Muscle of arm (tissue), 14 donors: ENCODE measurements around the gene THOC2. TPM values are rescaled to one million over a fixed set of nuclear protein-coding genes. Genes with fewer than 3 reads are reported as not detected.
"Not testable (repeated sequence)": the region's sequence is repeated elsewhere in the genome, so short reads cannot be mapped to it uniquely, and the experiment has no call there.

Experiments
- DNase-seq: peaks from one replicate; pipeline ENCODE4 v3.0.0-alpha.2; 2013
- long read RNA-seq, 11 donors: transcript quantifications; one replicate each; lab custom pipeline, GENCODE V29; 2026
- polyA plus RNA-seq, 12 donors: library from polyadenylated mRNA; unstranded; fragments of 120-200 nt; gene quantifications; one replicate each; pipeline ENCODE4 v1.2.1, GENCODE V29; 2013; ENCODE audit not compliant: insufficient read length in 12 of 12

Gene THOC2
- 100 to 1,000 TPM in 2 of 12 donors, 10 to 100 TPM in 9, not detected in 1; 46.1 to 127 (median 72.9) TPM for polyA plus RNA-seq
- long read RNA-seq, donor 1, transcript THOC2-211 (3 exons, 689 nt): major isoform, 8 of 34 reads
- long read RNA-seq, donor 1, partial matches to known transcripts: 22 of 34 reads
- long read RNA-seq, donor 1, other reads (novel, unspliced or antisense): 0 of 34 reads
- long read RNA-seq, donor 2, partial matches to known transcripts: 8 of 17 reads
- long read RNA-seq, donor 2, other reads (novel, unspliced or antisense): 0 of 17 reads
- long read RNA-seq, donor 3, partial matches to known transcripts: 5 of 10 reads
- long read RNA-seq, donor 3, other reads (novel, unspliced or antisense): 0 of 10 reads
- long read RNA-seq, donor 4, partial matches to known transcripts: 0 of 3 reads
- long read RNA-seq, donor 4, other reads (novel, unspliced or antisense): 0 of 3 reads
- long read RNA-seq, donor 5, transcript THOC2-211 (3 exons, 689 nt): major isoform, 7 of 27 reads
- long read RNA-seq, donor 5, partial matches to known transcripts: 14 of 27 reads
- long read RNA-seq, donor 5, other reads (novel, unspliced or antisense): 0 of 27 reads
- long read RNA-seq, donor 6, partial matches to known transcripts: 0 of 1 reads
- long read RNA-seq, donor 6, other reads (novel, unspliced or antisense): 0 of 1 reads
- long read RNA-seq, donor 7, partial matches to known transcripts: 0 of 3 reads
- long read RNA-seq, donor 7, other reads (novel, unspliced or antisense): 0 of 3 reads
- long read RNA-seq, donor 8, partial matches to known transcripts: 18 of 23 reads
- long read RNA-seq, donor 8, other reads (novel, unspliced or antisense): 0 of 23 reads
- long read RNA-seq, donor 9: 0 reads
- long read RNA-seq, donor 10, partial matches to known transcripts: 5 of 9 reads
- long read RNA-seq, donor 10, other reads (novel, unspliced or antisense): 0 of 9 reads
- long read RNA-seq, donor 11, transcript THOC2-211 (3 exons, 689 nt): major isoform, 5 of 10 reads
- long read RNA-seq, donor 11, transcript THOC2-214 (2 exons, 398 nt): major isoform, 5 of 10 reads
- long read RNA-seq, donor 11, partial matches to known transcripts: 0 of 10 reads
- long read RNA-seq, donor 11, other reads (novel, unspliced or antisense): 0 of 10 reads

DNA sequence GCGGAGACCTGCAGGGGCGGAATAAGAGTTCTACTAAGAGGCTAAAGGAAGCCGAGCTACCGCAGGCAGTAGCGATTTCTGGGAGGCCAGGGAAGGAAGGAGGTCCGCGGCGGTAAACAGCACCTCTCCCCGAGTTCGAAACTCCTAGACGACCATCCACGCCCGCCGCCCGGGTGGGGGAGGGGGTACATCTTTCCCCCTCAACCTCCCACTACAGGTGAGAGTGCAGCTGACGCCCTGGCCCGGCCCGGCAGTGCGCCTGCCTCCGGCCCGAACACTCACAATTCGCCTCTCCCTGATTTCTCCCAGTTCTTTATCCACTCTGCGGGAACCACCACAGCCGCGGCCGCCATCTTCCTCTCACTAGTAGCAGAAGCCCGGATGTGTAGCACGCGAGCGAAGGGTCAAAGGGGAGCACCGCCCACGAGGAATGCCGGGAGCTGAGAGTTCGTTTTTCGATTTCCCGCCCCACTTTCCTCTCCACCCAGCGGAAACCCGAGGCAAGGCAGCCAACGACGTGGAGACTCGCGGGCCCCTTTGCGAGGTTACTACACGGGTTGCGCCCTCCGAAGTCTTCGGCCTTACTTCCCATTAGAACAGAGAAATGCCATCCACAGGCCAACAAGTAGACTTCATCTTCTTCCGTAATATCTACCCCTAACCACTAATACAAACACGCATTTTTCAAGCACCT, at the start of gene THOC2:
THOC2 (minus strand) TSS at position 383 of the 694 bp plus-strand sequence; CDS start at position 353, 30 bp downstream.
- peak; percentile 86 for DNase-seq

- not testable (repeated sequence) for DNase-seq
These were observed 48.9 kb upstream of the THOC2 start for GRCh38 chrX:123781786-123782185.

DNA sequence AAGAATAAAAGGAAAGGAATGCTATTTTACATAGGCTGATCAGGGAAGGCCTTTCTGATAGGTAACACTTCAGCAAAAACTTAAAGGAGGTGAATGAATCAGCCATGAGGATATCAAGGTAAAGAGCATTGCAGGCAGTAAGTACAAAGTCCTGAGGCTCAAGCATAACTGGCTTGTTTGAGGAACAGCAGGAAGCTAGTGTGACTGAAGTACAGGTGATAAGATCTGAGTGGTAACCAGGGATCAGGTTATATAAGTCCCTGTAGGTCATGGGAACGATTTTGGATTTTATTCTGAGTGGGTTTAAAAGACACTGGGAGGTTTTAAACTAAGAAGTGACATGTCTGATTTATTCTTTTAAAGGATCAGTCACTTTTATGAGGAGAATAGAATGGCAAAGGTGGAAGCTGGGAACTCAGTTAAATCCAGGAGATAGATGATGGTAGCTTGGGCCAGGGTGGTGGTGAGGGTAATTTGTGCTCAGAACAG, 47.1 kb upstream of the THOC2 start:
- no peak for DNase-seq

DNA sequence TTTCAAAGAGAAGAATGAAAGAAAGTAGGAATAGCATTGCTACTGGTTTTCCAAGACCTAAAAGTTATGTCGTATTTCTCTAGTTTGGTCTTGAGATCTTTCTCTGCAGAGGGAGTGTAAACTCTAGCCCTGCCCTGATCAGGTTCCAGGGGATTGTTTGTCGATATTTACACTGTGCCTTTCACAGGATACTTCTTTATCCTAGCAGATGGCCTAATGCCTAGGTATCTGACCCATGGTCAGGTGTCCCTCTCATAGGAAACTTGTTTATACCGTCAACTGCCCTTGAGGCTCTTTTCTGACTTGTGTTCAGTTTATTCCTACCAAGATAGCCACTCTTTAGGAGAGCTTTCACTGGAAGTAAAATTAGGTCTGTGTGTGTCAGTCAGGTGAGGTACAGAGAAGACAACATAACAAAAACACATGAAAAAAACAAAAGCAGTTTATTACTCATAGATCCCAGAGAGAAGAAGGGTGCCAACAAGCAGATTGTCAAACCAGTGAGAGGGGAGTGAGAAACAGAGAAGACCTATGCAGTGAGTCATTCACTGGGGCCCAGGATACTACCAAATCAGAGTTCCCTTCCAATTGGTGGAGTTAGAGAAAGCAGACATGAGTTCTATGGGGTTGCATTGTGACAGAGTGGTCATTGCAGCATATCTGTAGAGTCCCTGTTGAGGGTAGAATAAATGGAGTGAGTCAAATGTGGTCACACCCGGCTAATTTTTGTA, 40.6 kb upstream of the THOC2 start:
- DNase-seq: no peak

DNA sequence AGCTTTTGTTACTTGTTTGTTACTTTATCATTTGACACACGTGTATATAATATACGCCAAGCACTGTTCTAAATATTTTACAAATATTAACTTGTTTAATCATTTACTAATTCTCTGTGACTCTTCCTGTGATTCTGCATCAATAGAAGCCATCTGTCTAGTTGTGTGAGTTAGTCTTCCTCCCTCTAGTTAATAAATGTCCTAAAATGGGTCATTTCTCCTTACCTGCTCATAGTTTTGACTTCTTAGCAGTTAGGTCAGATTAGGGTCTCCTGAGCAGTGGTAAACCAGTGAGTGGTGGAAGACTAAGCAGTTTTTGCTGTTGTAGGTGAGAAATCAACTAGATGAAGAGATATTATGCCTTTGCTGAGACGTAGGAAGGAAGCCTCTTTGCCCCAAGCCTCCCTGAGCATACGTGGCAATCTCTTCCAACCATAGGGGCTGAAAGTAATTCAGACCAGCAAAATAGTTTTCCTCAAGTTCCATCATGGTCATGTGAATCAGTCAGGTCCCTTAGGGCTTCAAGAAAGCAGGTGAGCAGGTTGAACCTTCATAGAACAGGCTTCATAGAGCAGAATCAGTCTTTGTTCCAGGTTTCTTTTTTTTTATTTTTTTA, 38.7 kb upstream of the THOC2 start:
- no peak for DNase-seq

- DNase-seq: peak; percentile 87
These were observed 32.4 kb upstream of the THOC2 start for GRCh38 chrX:123764967-123765871.

- not testable (repeated sequence) for DNase-seq
These were observed 27.0 kb upstream of the THOC2 start for GRCh38 chrX:123759849-123760248.

DNA sequence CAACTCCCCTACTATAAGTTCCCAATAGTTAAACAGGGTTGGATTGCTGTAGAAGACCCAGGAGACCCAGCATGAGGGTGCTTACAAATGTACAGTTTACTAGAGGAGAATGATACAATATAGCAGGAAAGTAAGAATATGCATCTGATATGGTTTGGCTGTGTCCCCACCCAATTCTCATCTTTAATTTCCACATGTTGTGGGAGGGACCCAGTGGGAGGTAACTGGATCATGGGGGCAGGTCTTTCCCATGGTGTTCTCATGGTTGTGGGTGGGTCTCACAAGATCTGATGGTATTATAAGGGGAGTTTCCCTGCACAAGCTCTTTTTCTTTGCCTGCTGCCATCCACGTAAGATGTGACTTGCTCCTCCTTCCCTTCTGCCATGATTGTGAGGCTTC, 24.9 kb upstream of the THOC2 start:
- DNase-seq: not testable (repeated sequence)

- DNase-seq: peak; percentile 57
These were observed 23.5 kb upstream of the THOC2 start for GRCh38 chrX:123756320-123756719.

GRCh38 chrX:123755107-123755506, 22.3 kb upstream of the THOC2 start:
- DNase-seq: no peak

DNA sequence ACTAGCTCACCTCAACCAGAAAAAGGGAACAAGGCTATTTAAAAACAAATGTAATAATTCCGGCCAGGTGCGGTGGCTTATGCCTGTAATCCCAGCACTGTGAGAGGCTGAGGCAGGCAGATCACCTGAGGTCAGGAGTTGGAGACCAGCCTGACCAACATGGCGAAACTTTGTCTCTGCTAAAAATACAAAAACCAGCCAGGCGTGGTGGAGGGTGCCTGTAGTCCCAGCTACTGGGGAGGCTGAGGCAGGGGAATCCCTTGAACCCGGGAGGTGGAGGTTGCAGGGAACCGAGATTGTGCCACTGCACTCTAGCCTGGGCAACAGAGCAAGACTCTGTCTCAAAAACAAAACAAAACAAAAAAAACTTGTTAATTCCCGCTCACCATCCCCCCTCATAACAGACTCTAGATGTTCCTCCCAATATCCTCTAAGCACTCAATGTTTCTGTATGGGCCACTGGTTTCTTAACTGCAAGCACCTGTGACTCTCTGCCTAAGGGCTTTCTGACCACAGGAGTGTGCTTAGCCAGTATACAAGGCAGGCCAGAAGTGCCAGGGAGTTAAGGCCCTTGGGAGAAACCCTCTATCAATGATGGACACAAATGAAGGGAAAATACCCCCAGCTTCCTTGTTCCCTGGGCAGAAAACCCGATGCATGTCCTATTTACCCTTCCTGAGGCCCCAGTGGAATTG, 21.0 kb upstream of the THOC2 start:
- DNase-seq: no peak

DNA sequence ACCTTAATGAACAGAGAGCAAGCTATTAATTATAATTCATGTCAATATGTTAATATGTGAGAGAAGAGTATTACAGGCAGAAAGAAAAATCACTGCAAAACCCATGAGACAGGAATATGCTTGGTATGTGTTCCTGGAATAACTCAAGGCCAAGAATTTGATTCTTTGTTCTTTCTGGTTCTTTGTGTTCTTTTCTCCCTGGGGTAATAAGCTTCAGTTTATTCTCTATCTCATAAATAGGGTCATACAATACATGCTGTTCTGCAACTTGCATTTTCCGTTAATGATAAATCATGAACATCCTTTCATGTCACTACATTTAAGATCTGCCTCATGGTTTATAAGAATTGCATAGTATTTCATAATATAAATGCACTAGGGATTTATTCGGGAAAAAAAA, 16.8 kb upstream of the THOC2 start:
- no peak for DNase-seq

DNA sequence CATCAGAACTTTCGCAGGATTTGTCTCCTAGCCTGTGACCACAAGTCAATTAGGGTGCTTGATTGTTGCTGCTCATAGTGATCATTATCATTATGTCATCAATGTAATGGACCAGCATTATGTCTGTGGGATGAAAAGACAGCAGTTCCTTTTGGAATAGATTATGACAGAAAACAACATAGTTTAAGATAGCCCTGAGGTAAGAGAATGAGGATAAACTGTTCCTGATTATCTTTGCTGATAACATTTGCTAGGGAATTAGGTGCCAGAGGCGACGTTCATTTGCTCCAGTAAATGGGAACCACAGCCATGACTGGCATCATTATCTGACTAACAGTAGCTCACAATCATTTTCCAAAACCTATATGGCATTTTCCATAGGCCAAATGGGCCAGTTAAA, 12.7 kb upstream of the THOC2 start:
- DNase-seq: no peak

- no peak for DNase-seq
These were observed 10.5 kb upstream of the THOC2 start for GRCh38 chrX:123743312-123743711.

DNA sequence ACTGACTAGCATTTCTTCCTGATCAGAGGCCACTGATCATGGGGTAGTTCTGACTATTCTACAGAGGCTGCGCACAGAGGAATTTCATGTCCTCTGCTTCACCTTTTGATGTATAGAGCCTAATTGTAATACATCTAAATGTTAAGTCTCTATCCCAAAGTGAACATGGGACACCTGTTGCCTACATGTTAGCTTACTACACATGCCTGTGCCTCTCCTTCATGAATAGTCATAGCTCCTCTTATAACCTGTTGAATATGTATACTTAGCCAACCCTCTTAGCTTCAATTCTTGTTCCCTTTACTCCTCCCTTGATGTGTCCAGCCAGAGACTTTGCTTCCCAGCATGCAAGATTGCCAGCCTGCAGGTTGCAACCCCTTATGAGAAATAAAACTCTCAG, 9.6 kb upstream of the THOC2 start:
- DNase-seq: no peak

DNA sequence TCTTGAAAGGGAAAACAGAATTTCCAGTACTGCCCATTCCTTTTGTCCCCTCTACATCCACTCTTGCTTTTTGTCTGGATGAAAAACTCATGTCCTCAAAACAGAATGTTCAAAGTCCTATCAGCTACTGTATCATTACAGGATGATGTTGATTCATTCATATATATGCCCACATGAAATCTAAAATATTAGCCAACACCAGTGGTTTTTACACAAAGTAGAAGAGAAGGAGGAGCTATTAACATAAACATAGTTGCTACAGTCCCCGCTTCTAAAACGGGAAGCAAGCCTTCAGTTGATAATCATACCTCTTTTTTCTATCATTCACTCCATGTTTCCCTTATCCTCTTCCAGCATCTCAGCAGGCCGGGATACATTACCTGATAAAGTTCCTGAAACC, 7.7 kb upstream of the THOC2 start:
- DNase-seq: no peak

DNA sequence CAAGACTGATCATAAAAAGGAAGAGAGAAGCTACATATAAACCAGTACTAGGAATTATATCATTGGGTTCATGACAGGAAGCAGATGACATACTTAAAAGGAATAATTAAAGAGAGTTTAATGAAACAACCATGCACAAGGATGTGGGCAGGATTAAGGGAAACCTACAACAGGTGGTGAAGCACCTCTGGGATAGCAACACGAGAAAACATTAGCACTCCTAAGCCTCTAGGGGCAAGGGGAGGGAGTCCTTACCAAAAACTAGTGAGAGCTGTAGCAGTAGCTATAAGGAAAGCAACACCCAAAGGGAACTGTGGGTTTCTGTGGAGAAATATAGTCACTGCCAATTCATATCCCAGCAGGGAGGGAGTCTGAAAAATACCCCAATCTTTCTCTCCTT, 7.2 kb upstream of the THOC2 start:
- no peak for DNase-seq

- DNase-seq: no peak
These were observed 6.6 kb upstream of the THOC2 start for GRCh38 chrX:123739474-123739873.
